NCI-H2171 treated with DMSO at 0.1 percent for 48 hours (cell line): ENCODE measurements around the gene LTB4R2.

Experiments
- DNase-seq: peaks from one replicate; lab custom pipeline; 2025; lab: John Stamatoyannopoulos, UW

LTB4R2 gene

GRCh38 chr14:24299255-24300191, 10.4 kb upstream of the LTB4R2 start, which contains the start of the genes DHRS1 and NOP9:
DHRS1 (minus strand) TSS chr14:24299780; CDS start chr14:24299106, 674 bp downstream.
NOP9 (plus strand) TSS chr14:24299850; CDS start chr14:24299955, 105 bp downstream.
- DNase-seq: peak; percentile 86

DNA sequence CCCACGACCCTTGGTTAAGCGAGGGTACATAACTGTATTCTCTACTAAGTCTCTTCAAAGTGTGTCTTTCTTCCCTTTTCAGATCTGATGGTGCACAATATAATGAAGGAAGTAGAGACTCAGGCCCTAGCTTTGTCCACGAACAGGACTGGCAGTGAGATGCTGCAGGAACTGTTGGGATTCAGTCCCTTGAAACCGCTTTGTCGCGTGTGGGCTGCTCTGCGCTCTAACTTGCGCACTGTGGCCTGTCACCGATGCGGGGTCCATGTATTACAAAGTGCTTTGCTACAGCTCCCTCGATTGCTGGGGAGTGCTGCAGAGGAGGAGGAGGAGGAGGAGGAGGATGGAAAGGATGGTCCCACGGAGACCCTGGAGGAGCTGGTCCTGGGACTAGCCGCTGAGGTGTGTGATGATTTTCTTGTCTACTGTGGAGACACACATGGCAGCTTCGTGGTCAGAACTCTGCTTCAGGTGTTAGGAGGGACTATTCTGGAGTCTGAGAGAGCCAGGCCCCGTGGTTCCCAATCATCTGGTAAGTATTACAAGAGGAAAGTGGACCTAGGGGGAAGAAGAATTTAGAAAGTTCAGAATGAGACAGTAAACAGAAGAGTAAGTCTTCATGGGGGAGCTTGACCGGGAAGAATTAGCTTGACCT, 9.5 kb upstream of the LTB4R2 start:
- no peak for DNase-seq

DNA sequence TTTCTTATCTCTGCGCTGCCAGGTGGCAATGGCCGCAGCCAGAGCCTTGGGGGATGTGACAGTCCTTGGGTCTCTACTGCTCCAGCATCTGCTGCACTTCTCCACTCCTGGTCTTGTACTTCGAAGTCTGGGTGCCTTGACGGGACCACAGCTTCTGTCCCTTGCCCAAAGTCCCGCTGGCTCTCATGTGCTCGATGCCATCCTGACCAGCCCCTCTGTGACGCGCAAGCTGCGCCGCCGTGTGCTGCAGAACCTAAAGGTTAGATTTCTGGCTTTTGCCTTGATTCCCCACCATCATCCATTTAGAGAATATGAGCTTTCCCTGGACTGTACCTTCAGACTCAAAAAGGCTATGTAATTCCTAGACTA, 5.9 kb upstream of the LTB4R2 start:
- no peak for DNase-seq

- DNase-seq: no peak
These were observed 2.8 kb upstream of the LTB4R2 start for GRCh38 chr14:24307156-24307574.

DNA sequence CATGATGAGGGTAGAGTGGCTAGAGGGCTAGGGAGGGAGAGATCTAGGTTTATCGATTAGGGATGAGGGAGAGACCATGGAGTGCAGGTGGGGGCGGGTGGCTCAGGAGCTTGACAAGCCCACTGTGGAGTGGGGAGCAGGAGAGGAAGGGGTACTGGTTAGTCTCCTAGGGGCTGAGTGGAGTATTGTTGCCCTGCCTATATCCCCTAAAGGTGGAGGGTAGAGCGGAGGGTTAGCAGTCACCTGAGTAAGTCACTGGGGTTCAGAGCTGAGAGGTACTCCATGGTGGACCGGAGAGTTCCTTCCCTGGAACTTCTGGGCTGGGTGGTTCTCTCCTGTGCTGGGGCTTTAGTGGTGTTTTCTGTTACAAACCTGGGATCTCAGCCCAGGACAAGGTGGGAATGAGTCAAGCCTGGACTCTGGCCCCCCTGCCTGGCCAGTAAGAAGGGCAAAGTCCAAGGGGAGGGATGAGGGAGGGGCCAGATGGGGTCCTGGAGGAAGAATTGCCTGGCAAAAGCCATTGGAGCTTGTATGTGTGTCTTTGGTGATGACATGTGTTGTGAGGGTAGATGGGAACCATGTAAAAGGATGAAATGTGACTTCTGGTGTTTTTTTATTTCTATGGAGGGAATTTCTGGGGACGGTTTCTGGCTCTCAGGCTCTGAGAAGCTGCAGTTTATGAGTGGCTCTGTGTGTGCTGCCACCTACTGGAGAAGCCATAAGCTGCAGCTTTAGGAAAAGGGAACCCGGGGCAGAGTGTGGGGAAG, 2.2 kb upstream of the LTB4R2 start, which contains the start of gene CIDEB:
TSS of gene CIDEB (minus strand) at position 403 of the 767 bp plus-strand sequence. CDS start at position 284, 119 bp downstream.
- DNase-seq: peak; percentile 48

DNA sequence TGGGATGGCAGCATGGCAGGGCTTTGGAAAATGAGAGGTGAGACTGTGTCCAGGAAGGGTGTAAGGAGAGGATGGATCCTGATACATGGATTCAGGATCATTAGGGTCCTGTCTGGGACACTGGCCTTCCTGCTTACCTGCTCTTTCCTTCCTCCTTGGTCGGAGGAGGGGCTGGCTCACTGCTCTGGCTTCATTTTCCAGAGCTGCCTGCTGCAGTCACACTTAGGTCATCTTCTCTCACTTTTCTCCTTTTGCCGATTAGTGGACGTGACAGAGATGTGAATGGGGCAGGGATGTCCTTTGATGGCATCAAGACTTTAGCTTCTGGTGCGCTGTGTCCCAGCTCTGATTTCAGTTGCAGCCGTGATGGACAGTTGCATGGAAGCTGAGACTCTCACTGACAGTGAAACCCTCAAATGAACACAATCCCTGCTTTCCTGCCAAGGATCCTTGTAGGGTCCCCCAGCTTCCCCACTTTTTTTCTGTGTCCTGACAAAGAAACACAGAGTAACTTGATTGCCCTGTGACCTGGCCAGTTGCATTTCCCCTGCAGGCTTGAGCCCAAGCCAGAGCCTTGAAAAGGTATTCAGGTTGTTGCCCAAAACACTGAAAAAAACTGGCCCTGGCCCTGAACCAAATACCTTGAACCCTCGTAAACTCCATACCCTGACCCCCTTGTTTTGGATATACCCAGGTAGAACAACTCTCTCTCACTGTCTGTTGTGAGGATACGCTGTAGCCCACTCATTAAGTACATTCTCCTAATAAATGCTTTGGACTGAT, 1.4 kb upstream of the LTB4R2 start:
- DNase-seq: no peak

DNA sequence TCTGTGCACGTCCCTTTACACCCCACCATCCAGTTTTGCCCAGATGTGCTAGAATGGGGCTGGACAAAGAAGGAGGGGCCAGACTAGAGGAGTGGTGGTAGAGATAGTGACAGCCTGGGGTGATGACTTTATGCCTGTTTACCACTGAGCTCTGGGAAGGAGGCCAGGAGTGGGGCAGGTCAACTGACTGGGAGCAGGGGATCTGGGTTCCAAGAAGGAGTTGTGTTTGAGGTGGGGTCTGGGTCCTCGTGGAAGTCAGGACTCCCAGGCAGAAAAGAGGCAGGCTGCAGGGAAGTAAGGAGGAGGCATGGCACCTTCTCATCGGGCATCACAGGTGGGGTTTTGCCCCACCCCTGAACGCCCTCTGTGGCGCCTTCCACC, 315 bp downstream of the LTB4R2 start:
- DNase-seq: no peak

GRCh38 chr14:24310646-24311604, 985 bp downstream of the LTB4R2 start, which contains the start of gene LTB4R:
LTB4R (plus strand) TSS chr14:24311502; CDS start chr14:24315652, 4,150 bp downstream.
- no peak for DNase-seq

- DNase-seq: no peak
These were observed 2.1 kb downstream of the LTB4R2 start for GRCh38 chr14:24311837-24312615.

DNA sequence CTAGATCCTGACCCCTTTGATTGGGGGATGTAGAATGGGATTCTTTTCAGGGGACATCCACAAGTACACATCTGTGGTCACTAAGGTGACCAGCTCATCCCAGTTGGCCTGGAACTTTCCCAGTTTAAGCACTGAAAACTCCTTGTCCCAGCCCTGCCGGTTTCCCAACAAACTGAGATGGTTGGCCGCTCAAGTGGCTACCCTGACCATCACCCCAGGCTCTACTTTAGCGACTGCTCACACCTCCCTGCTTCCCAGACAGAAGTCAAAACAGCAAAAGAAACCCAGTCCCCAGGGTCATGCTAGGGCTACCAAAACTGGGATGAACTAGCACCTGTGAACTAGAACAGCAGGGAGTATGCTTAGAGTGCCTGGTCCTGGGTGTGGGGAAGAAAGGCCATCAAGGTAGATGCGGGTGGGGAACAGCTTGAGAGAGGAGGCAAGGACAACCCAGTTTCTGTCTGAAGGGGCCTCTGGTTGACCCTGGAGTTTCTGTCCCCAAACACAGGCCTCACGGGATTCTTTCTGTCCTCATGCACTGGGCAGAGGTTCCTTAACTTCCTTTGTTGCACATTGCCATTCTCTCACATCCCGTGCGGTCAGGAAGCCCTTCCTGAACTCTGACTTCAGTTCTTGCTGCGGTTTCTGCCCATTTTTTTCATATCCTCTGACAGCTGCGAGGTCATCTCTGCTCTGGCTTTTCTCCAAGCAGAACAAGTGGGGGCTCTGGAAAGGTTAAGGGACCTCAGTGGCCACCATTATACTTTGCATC, 3.0 kb downstream of the LTB4R2 start:
- DNase-seq: no peak

GRCh38 chr14:24313913-24314312, 4.0 kb downstream of the LTB4R2 start:
- no peak for DNase-seq

DNA sequence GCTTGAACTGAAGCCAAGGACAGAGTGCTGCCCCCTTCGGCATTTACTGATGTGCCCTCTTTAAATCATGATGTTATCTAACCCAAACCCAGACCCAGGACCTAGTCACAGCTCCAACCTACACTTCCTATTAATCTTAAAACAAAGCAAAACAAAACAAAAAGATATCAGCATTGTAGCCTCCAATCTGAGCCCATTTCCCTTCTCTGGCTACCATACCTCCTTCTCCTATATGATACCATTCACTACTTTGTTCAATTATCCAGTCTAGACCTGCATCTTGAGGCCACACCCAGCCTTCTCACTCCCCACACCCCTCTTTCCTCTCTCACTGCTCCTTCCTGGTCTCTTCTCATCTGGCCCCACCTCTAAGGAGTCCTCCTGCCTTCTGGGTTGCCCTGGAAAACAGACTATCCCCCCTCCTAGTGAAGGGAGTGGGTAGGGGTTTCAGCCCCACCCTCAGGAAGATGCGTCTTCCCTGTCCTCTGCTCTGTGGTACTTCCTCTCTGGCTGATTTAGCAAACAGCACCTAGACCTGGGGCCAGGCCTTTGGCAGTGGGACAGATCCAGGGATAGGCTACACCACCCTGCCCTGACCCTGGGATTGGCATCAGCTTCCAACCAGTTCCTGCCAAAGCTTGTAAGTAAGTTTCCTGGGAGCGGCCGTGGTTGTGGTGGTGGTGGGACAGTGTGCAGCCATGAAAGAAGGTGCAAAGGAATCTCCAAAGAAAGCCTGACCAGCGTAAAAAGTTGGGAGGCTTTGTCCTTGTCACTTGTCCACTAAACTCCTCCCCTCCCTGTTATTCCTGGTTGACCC, 4.6 kb downstream of the LTB4R2 start:
- no peak for DNase-seq

GRCh38 chr14:24315243-24315806, 5.4 kb downstream of the LTB4R2 start:
- no peak for DNase-seq

DNA sequence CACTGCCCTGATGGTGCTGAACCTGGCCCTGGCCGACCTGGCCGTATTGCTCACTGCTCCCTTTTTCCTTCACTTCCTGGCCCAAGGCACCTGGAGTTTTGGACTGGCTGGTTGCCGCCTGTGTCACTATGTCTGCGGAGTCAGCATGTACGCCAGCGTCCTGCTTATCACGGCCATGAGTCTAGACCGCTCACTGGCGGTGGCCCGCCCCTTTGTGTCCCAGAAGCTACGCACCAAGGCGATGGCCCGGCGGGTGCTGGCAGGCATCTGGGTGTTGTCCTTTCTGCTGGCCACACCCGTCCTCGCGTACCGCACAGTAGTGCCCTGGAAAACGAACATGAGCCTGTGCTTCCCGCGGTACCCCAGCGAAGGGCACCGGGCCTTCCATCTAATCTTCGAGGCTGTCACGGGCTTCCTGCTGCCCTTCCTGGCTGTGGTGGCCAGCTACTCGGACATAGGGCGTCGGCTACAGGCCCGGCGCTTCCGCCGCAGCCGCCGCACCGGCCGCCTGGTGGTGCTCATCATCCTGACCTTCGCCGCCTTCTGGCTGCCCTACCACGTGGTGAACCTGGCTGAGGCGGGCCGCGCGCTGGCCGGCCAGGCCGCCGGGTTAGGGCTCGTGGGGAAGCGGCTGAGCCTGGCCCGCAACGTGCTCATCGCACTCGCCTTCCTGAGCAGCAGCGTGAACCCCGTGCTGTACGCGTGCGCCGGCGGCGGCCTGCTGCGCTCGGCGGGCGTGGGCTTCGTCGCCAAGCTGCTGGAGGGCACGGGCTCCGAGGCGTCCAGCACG, 6.1 kb downstream of the LTB4R2 start:
- no peak for DNase-seq

- no peak for DNase-seq
These were observed 6.6 kb downstream of the LTB4R2 start for GRCh38 chr14:24316597-24316950.

- DNase-seq: no peak
These were observed 7.4 kb downstream of the LTB4R2 start for GRCh38 chr14:24317141-24317928.
